Fibroblast of lung (primary cell): ENCODE data around the gene TCF7L1. TPM values are rescaled to one million over a fixed set of nuclear protein-coding genes. Genes with fewer than 3 reads are reported as not detected.
A peak's percentile ranks its signal among the peaks of the same experiment; 100 is the strongest.

Experiments
- DNase-seq, 2 donors: peaks; one replicate each; pipeline versions ENCODE4 v3.0.0 to v3.0.0-alpha.2; 2010; ENCODE audit warnings: low read depth in 2 of 2
- H2AFZ ChIP-seq: 2 replicates; pipeline ENCODE4 v1.5.1; 2012; ENCODE audit warnings: low read length, control low read depth, inconsistent platforms
- H3K27ac ChIP-seq: 2 replicates; pipeline ENCODE4 v1.5.1; 2011; ENCODE audit warnings: low read length, control low read depth; ENCODE audit not compliant: insufficient read depth
- H3K27me3 ChIP-seq: 2 replicates; pipeline ENCODE4 v1.5.1; 2011; ENCODE audit warnings: mild to moderate bottlenecking, low read length; ENCODE audit not compliant: control insufficient read depth, insufficient read depth
- H3K36me3 ChIP-seq: 2 replicates; pipeline ENCODE4 v1.5.1; 2011; ENCODE audit warnings: low read length; ENCODE audit not compliant: control insufficient read depth, insufficient read depth
- H3K4me1 ChIP-seq: 2 replicates; pipeline ENCODE4 v1.5.1; 2011; ENCODE audit warnings: low read length; ENCODE audit not compliant: control insufficient read depth, insufficient read depth; ENCODE audit errors: extremely low read depth
- H3K4me2 ChIP-seq: 2 replicates; pipeline ENCODE4 v1.5.1; 2011; ENCODE audit warnings: low read length, control low read depth; ENCODE audit not compliant: insufficient read depth; ENCODE audit errors: extremely low read depth
- H3K4me3 ChIP-seq, 4 experiments: fragments of 200-600 bp in 1 of 4; sonication (generic) in 1 of 4; replicated peaks in 1 of 4; 2 replicates each; pipeline ENCODE4 v1.5.1; 2011 to 2016; ENCODE audit warnings: low read length in 4 of 4, low read depth in 3 of 4, mild to moderate bottlenecking in 3 of 4, control low read depth in 2 of 4, inconsistent platforms in 1 of 4, mixed read lengths in 1 of 4; ENCODE audit not compliant: insufficient read depth in 1 of 4; ENCODE audit errors: control extremely low read depth in 1 of 4
- H3K79me2 ChIP-seq: 2 replicates; pipeline ENCODE4 v1.5.1; 2012; ENCODE audit warnings: mild to moderate bottlenecking, low read length, inconsistent platforms; ENCODE audit not compliant: control insufficient read depth, insufficient read depth
- H3K9ac ChIP-seq: 2 replicates; pipeline ENCODE4 v1.5.1; 2011; ENCODE audit warnings: mild to moderate bottlenecking, low read length, control low read depth; ENCODE audit not compliant: insufficient read depth
- H3K9me3 ChIP-seq: 2 replicates; pipeline ENCODE4 v1.5.1; 2012; ENCODE audit warnings: low read depth, low read length; ENCODE audit not compliant: control insufficient read depth, insufficient read depth
- H4K20me1 ChIP-seq: 2 replicates; pipeline ENCODE4 v1.5.1; 2011; ENCODE audit warnings: low read length; ENCODE audit not compliant: control insufficient read depth, insufficient read depth; ENCODE audit errors: extremely low read depth
- CTCF ChIP-seq, 2 donors: IDR thresholded peaks in 1 of 2; conservative IDR thresholded peaks in 1 of 2; 1 replicate in 1 of 2; 2 replicates in 1 of 2; pipeline ENCODE4 v1.5.1; 2011 to 2012; ENCODE audit warnings: low read length in 2 of 2, control low read depth in 1 of 2, inconsistent platforms in 1 of 2, low read depth in 1 of 2, mild to moderate bottlenecking in 1 of 2
- EZH2 ChIP-seq: IDR thresholded peaks from 2 replicates; pipeline ENCODE4 v1.5.1; 2012; ENCODE audit warnings: low read length, control low read depth, mild to moderate bottlenecking; ENCODE audit errors: missing control alignments
- polyA plus RNA-seq, 2 donors: library from polyadenylated mRNA; depleted of rRNA in 1 of 2; stranded (reverse) in 1 of 2; unstranded in 1 of 2; fragments of >200 nt; gene quantifications; 2 replicates each; pipeline ENCODE4 v1.2.1, GENCODE V29; 2011 to 2012; ENCODE audit warnings: missing spikeins in 1 of 2
- total RNA-seq: library from RNA; depleted of rRNA; stranded (reverse); fragments of >200 nt; gene quantifications from 2 replicates; pipeline ENCODE4 v1.2.1, GENCODE V29; 2014

Gene TCF7L1
- total and polyA plus RNA-seq, 2 donors (not counting 1 experiment from before 2014, with no cell fraction given): 0.83 to 1.5 TPM

DNA sequence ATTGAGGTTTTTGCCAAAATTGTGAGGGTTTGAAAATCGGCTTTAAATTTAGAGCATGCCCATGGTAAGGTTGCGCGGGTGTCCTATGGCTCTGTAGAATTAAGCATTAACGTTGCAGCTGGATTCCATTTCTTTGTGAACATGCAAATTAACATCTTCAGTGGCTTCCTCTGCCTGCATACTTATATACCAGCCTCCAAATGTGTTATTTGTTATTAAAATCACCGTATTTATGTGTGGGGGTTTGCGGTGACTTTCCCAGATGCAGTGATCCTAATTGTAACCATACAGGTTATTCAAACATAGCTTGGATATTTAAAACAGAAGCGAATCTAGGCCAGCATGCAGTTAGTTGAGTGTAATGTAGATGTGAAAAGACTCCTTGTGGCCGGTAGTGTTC lies 114.4 kb downstream of the TCF7L1 start:
- Histone ChIP-seq H3K36me3 (no peaks in the 10 kb centered on the region), H3K79me2 (no peaks in the 10 kb centered on the region), H3K9me3 (no peaks in the 10 kb centered on the region), H3K27me3 (no peaks in the 10 kb centered on the region), H3K4me2 (no peak overlapping the region), H3K9ac (no peak overlapping the region), H3K27ac (no peak overlapping the region), H2AFZ (no peak overlapping the region), H3K4me1 (peaks cover 7% of the 10 kb centered on the region), H3K4me3 (no peak overlapping the region), H4K20me1 (no peaks in the 10 kb centered on the region)
- TF ChIP-seq EZH2 (no peak), CTCF (conservative IDR thresholded peaks at IDR 0.05 in 1 of 2, IDR thresholded peaks at IDR 0.05 in 1 of 2; ENCODE audit: low read depth in 1 of 2, low read length in 2 of 2) (no peak)
- DNase-seq: no peak

GRCh38 chr2:85248773-85249509 lies 115.7 kb downstream of the TCF7L1 start:
- Histone ChIP-seq H3K27ac (peak overlapping the region; percentile 3), H3K27me3 (no peaks in the 10 kb centered on the region), H2AFZ (no peak overlapping the region), H3K4me3 (peak overlapping the region in 1 of 4 experiments; percentile 9), H3K36me3 (no peaks in the 10 kb centered on the region), H3K9me3 (no peaks in the 10 kb centered on the region), H4K20me1 (no peaks in the 10 kb centered on the region), H3K79me2 (no peaks in the 10 kb centered on the region), H3K9ac (no peak overlapping the region), H3K4me1 (peaks cover 7% of the 10 kb centered on the region), H3K4me2 (peak overlapping the region; percentile 36)
- peak; percentile 89 to 97 for DNase-seq
- TF ChIP-seq CTCF (conservative IDR thresholded peaks at IDR 0.05 in 1 of 2, IDR thresholded peaks at IDR 0.05 in 1 of 2; ENCODE audit: low read depth in 1 of 2, low read length in 2 of 2) (no peak), EZH2 (no peak)

- TF ChIP-seq EZH2 (no peak), CTCF (conservative IDR thresholded peaks at IDR 0.05 in 1 of 2, IDR thresholded peaks at IDR 0.05 in 1 of 2; ENCODE audit: low read depth in 1 of 2, low read length in 2 of 2) (no peak)
- Histone ChIP-seq H4K20me1 (no peaks in the 10 kb centered on the region), H3K9ac (no peak overlapping the region)
These were observed 116.9 kb downstream of the TCF7L1 start for GRCh38 chr2:85250045-85250444.

More at GRCh38 chr2:85250045-85250444, 116.9 kb downstream of the TCF7L1 start:
- DNase-seq: peak in 1 of 2 donors; percentile 28
- Histone ChIP-seq H3K4me3 (no peak overlapping the region), H3K79me2 (no peaks in the 10 kb centered on the region), H3K4me1 (peaks cover 7% of the 10 kb centered on the region), H3K27me3 (no peaks in the 10 kb centered on the region), H3K9me3 (no peaks in the 10 kb centered on the region), H2AFZ (no peak overlapping the region), H3K36me3 (no peaks in the 10 kb centered on the region), H3K27ac (no peak overlapping the region), H3K4me2 (no peak overlapping the region)
